Measurements from ENCODE around the gene OR2C1.

Gene OR2C1

DNA sequence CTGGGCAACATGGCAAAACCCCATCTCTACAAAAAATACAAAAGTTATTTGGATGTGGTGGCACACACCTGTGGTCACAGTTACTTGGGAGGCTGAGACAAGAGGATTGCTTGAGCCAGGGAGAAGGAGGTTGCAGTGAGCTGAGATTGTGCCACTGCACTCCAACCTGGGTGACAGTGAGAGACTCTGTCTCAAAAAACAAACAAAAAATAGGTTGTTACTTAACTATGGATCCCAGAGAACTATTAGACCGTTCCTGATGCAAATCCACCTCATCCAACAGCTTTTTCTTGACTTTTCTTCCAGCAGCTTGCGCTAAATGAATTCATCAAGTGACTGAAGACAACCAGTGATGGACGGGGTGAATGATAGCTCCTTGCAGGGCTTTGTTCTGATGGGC lies at the start of gene OR2C1:
Gene OR2C1 (plus strand): TSS at position 301 of the 400 bp plus-strand sequence. CDS start 52 bp downstream, at position 353.
- no peak for DNase-seq

GRCh38 chr16:3306078-3306477 lies 49.6 kb upstream of the OR2C1 start:
- DNase-seq, result no peak

DNA sequence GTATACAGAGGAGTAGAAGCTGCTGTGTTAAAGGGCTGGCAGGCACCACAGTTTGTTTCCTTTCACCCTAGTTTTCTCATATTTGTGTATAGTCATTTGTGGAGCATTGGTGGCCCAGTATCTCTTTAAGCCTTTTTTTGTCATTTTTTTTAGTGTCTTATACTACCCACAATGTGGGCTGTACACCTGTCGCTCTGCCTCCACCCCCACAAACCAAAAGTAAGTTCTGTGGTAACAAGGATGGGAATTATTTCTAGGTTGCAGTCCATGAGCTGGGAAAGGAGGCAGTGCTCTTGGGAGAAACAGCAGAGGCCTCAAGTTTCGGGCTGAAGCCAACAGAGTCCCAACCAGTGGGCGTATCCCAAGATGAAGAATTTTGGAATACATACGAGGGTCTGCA lies 44.2 kb upstream of the OR2C1 start:
- DNase-seq, result no peak

GRCh38 chr16:3317315-3317999 lies 38.2 kb upstream of the OR2C1 start:
- no peak for DNase-seq

DNA sequence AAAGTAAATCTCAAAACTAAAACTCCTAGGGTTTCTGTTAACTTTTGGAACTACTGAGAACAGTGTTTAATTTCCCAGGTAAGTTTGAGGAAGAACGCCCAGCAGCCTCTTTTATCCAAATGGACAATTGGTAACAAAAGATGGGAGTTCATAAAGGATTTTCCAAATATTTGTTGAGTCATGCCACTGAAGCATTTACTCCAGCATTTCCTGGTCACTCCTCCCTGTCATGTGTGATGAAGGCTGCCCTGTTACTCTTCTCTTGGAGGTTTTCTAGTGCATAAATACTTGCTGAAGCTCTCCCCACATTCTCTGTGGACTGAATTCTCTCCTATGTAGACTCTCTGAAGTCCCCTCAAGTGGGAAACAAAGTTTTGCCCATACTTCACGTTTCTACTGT lies 33.9 kb upstream of the OR2C1 start:
- no peak for DNase-seq

DNA sequence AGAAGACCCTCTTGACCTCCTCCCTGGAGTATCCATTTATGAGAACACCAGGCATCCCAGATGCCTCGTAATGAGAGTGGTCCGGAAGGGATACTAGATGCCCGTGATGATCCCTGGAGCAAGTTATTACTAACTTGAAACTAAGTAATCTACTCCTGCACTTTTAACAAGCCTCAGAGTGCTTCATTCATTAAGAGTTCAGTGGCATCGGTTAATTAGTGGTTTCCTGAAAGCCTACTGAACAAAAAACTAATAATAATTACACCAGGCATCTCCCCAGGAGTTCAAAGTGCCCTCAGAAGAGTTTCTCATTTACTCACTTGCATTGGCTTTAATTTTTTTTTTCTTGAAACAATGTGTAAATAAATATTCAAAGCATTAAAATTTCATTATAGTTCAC lies 28.2 kb upstream of the OR2C1 start:
- no peak for DNase-seq

GRCh38 chr16:3328104-3328503 lies 27.6 kb upstream of the OR2C1 start:
- no peak for DNase-seq

DNA sequence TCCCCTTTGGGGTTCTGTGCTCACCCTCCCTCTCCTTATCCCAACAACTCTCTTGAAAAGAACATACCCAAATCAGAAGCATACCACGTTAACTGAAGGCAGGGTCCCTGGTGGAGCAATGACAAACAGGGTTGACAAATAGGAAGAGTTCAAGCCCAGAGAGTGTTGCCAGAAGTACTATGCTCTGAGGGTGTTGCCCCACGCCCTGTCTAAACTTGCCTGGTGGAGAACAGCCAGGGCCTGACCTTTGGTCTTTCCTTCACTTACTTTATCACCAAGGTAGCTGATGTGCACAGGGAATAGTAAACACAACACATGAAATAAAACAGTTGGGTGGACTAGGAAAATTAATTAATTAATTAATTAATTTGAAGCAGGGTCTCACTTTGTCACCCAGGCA lies 27.0 kb upstream of the OR2C1 start:
- no peak for DNase-seq

DNA sequence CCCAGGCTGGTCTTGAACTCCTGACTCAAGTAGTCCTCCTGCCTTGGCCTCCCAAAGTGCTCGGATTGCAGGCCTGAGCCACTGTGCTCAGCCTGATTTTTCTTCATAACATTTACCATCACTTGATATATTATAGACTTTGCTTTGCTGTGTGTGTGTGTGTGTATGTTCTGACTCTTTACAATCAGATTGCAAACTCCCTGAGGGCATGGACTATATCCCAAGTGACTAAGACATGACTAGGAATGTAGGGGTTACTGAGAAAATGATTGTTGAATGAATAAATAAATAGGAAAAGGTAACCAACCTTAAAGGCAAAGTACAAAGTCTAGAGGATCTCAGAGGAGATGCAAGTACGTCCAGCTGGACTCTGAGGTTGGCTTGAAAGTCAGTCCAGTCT lies 9.6 kb upstream of the OR2C1 start:
- DNase-seq, result no peak

DNA sequence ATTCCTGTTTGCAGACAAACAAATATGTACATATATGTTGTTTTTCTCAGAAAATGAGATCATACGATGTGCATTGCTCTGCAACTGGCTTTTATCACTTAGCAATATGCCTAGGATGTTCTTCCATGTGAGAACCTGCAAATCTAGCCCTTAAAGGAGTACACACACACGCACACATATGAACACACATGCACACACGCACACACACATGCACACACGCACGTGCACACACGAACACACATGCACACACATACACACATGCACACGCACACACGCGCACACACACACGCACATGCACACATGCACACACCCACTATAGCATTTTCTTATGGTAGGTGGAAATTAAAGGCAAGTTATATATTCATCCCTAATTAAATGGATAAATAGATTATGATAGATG lies 8.1 kb upstream of the OR2C1 start:
- DNase-seq, result no peak

DNA sequence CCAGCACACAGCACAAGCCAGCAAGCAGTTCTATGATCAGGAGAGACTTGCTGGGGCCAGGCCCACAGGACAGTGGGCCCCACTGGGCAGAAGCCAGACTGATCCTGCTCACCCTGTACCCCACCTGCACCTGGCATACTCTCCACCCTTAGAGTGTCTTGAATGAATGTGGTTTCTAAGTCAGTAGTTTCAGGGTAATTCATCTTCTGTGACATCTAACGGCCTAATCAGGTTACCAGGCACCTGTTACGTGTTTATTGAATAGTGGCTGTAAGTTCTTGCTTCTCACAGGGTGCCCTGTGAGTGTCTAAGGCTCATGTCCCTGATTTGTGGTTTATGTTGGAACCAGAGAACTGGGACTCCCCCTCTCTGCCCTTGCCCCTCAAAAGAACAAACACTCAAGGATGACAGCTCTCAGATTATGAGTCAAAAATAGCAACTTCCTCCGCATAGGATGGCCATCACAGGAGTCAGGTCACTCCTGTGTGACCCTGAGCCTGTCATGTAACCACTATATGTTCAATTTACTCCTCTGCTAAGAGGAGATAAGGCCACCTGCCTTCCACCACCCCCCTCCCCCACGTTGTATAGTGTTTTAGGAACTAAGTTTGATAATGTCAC lies 7.0 kb upstream of the OR2C1 start:
- no peak for DNase-seq

DNA sequence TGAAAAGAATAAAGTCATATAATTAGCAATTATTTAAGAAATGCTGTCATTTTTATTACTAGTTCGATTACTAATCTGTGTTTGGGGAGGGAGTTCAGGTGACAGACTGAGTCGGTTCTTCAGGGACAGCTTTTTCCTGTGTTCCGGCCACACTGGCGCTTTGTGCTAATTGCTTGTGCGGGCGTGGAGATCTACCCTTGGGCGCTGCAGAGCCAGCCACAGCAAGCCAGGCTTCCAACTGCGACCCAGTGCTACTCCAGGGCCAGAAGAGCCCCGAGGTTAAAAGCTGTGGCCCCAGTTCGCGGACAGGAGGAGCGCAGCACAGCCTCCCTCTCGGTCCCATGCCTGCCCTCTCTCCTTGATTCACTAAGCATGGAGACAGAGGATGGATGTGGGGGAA lies 6.5 kb upstream of the OR2C1 start:
- DNase-seq, result no peak

DNA sequence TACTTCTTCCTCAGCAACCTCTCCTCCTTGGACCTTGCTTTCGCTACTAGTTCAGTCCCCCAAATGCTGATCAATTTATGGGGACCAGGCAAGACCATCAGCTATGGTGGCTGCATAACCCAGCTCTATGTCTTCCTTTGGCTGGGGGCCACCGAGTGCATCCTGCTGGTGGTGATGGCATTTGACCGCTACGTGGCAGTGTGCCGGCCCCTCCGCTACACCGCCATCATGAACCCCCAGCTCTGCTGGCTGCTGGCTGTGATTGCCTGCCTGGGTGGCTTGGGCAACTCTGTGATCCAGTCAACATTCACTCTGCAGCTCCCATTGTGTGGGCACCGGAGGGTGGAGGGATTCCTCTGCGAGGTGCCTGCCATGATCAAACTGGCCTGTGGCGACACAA lies 429 bp downstream of the OR2C1 start:
- no peak for DNase-seq

GRCh38 chr16:3358871-3359270 lies 3.2 kb downstream of the OR2C1 start:
- DNase-seq, result no peak

DNA sequence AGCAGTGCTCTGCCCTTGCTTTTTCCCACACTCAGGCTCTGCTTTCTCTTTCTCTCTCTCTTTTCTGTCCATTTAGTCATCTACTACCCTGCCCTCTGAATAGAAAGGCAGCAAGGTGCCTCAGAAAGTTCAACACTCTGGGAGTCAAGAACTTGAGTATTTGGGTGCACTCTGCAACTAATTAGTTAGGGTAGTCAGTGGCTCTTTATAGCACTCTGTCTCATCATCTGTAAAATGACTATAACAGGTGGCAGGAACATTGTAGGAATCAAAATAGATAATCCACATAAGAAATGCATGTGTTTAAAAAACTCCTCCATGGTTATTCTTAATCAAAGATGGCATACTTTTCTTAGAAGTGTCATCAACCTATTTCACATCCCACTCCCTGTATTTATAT lies 7.2 kb downstream of the OR2C1 start:
- no peak for DNase-seq

- no peak for DNase-seq
Observed at GRCh38 chr16:3363793-3364192, 8.1 kb downstream of the OR2C1 start.

DNA sequence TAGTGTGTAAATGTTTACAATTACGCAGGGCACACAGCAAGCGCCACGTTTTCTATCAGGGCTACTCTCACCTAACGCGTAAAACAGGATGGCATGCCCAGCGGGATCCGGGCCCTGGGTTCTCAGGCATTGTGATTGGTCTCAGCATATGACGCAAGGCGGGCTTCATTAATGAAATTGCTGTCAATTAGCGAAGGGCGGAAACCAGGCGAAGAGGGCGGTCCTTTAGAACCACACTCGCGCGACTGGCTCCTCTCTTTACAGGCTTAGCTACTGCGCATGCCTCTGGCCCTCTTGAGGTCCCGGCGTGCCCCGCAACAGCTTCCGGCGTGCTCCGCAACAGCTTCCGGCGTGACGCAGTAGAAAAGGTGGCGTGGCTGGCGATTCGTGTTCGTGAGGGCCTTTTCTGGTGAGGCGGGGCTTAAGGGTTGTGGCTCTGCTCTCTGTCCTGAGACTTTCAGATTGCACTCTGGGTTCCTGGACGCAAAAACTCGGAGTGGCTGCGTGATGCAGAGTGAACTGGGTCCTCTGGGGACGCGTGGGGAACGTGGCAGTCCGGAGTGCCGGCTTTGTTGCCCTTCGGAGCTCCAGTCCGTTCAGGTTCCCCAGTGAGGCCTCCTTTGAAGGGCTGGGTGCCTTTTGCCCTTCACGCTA lies 9.2 kb downstream of the OR2C1 start:
- DNase-seq, result peak; percentile 88

DNA sequence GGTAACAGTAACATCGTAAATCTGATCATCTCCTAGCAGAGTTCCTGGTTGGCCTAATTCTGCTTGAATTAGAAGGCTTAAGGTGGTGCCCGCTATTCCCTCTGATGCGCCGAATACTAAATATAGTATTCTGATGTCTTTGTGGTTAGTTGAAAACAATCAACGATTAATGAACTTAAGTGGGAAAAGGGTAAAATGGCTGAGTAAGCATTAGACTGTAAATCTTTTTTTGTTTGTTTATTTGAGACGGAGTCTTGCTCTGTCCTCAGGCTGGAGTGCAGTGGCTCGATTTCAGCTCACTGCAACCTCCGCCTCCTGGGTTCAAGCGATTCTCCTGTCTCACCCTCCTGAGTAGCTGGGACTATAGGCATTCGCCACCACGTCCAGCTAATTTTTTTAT lies 13.4 kb downstream of the OR2C1 start:
- no peak for DNase-seq

DNA sequence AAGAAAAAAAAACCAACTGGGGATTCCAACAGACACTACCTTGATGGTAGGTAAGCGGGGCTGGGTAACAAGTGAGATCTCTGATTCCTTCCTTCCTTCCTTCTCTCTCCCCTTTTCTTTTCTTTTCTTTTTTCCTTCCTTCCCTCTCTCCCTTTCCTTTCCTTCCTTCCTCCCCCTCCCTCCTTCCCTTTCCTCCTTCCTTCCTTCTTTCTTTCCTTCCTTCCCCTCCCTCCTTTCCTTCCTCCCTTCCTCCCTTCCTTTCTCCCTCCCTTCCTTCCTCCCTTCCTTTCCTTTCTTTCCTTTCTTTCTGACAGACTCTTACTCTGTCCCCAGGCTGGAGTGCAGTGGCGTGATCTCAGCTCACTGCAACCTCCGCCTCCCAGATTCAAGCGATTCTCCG lies 20.0 kb downstream of the OR2C1 start:
- DNase-seq, result no peak

GRCh38 chr16:3377917-3378316 lies 22.2 kb downstream of the OR2C1 start:
- DNase-seq, result no peak

- DNase-seq, result no peak
Observed at GRCh38 chr16:3383045-3383448, 27.4 kb downstream of the OR2C1 start.

DNA sequence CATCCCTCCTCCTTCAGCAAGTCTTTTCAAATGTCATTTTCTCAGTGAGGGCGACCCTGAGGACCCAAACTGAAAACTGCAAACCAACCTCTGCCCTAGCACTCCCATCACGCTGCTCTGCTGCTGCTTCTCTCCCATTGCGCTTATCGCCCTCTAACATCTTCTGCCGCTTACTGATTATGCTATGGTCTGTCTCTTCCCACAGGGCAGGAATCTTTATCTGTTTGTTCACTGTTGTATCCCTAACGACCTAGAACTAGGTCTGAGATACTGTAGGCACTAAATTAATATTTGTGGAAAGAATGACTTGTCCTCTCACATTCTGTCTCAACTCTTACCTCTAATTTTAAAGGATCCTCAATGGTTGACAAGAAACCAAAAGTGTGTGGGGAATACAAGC lies 32.6 kb downstream of the OR2C1 start:
- DNase-seq, result no peak

DNA sequence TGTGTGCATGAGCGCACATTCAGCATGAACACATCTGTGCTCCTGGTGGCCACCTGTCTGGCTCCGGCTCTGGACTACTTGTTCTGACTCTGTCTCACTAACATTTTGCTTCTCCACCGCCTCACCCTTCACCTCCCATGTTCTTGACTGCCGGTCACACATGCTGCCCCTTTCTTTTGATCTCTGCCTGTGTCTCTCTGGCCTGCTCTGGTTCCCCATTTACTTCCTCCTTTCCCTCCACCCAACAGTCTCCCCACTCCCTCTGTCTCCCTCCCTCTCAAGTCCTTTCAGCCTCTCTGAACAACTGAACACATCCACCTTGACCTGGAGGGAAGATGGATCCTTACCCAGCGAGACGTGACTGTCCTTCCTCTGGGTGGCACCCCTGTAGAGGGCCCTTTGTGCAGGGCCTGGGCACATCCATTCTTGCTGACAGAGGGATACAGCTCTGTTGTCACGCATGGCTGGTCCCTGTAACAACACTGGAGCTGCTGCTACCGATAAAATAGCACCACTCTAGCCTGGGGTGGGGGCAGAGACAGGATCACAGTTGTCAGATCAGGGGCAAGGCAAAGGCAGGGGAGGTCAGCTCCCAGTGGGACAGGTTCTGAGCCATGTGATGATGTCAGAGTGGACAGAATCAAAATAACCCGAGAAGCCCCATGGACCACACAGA lies 34.1 kb downstream of the OR2C1 start:
- no peak for DNase-seq

GRCh38 chr16:3400446-3400778 lies 44.7 kb downstream of the OR2C1 start:
- DNase-seq, result no peak

Measured in femur (tissue), 1 donor.